Pancreas (tissue), 10 donors: Measurements from ENCODE around the gene DNMT1. TPM values are rescaled to one million over a fixed set of nuclear protein-coding genes. Genes with fewer than 3 reads are reported as not detected.

Source experiments
- ATAC-seq, 4 donors: fragments of 200-7000 bp; cut with Tn5 transposase; one replicate each; pipeline versions ENCODE4 v1.8.0 to v1.9.1; 2020; ENCODE audit warnings: mild to moderate bottlenecking in 4 of 4, moderate library complexity in 4 of 4
- DNase-seq, 6 donors: peaks; one replicate each; pipeline ENCODE4 v3.0.0-alpha.2; 2020
- FAIRE-seq: peaks from 2 replicates; lab custom pipeline; 2012; peaks lifted over from hg19 to GRCh38; lab: Jason Lieb, UNC
- H3K27ac ChIP-seq, 4 donors: fragments of 200-600 bp; sonication (generic); 1 replicate in 3 of 4; 2 replicates in 1 of 4; pipeline versions ENCODE4 v1.5.0 to v1.8.0; 2020
- H3K27me3 ChIP-seq, 4 donors: fragments of 200-600 bp; one replicate each; pipeline ENCODE4 v1.8.0; 2021
- H3K36me3 ChIP-seq, 3 donors: fragments of 200-600 bp; sonication (generic) in 1 of 3; one replicate each; pipeline versions ENCODE4 v1.5.0 to v1.8.0; 2020 to 2021
- H3K4me1 ChIP-seq, 3 donors: fragments of 200-600 bp; one replicate each; pipeline ENCODE4 v1.8.0; 2021
- H3K4me3 ChIP-seq, 4 donors: fragments of 200-600 bp; sonication (generic) in 2 of 4; one replicate each; pipeline versions ENCODE4 v1.5.0 to v1.8.0; 2020 to 2021
- H3K9me3 ChIP-seq, 4 donors: fragments of 200-600 bp; one replicate each; pipeline ENCODE4 v1.8.0; 2021
- CTCF ChIP-seq, 4 donors: fragments of 200-600 bp; sonication (generic) in 3 of 4; IDR thresholded peaks; one replicate each; pipeline versions ENCODE4 v1.5.0 to v1.8.0; 2021; ENCODE audit warnings: antibody characterized with exemption in 4 of 4
- WGBS, 2 donors: extraction: QIAGEN DNeasy Blood & Tissue Kit; methylation state at CpG; one replicate each; pipeline ENCODE4 v1.1.7; 2013; 5-methylcytosine and 5-hydroxymethylcytosine counted together
- intact Hi-C, 3 donors: fragments of 100-400 bp; cut with DNase I; formaldehyde crosslinking; loops; one replicate each; pipeline versions ENCODE4 v1.11.1 to v1.14.2; 2022
- polyA plus RNA-seq, 2 donors: library from polyadenylated mRNA; stranded (reverse); fragments of 200-250 nt; gene quantifications; one replicate each; pipeline ENCODE4 v1.2.3, GENCODE V29; 2013
- total RNA-seq, 6 donors: library from RNA; stranded (reverse); fragmentation: NEBNext Ultra II Directional in 4 of 6; extraction: Animal tissue kit (Norgen Biotek cat#: 25700) in 4 of 6; gene quantifications; one replicate each; pipeline versions ENCODE4 v1.2.1 to v1.2.4, GENCODE V29; 2021 to 2023
- donor health status: healthy with polysubstance abuse.
- donor health status: DM: no; HTN: no; CAD: no; lungs with moderate emphysema.
- donor health status: DM: no; HTN: no; CAD: no.
- donor health status: control.
- donor health status: control.
- donor health status: Bipolar disorder and iron deficiency.
- donor health status: DM: yes; HTN: yes; CAD: no.
- donor health status: DM: no; HTN: no; CAD: no.
- donor health status: DM: no; HTN: no; CAD: no.
- donor health status: DM: yes; HTN: yes; CAD: no.

DNMT1 gene
- total and polyA plus RNA-seq, 8 donors, result 11.4 to 28.7 (median 18.3) TPM

GRCh38 chr19:10092648-10093294, 102.0 kb downstream of the DNMT1 start:
- Histone ChIP-seq H3K9me3 (no peaks in the 10 kb centered on the region), H3K27me3 (no peaks in the 10 kb centered on the region), H3K4me3 (no peak overlapping the region), H3K4me1 (peaks cover 0 to 5% (median 0%) of the 10 kb centered on the region in 3 donors), H3K27ac (no peak overlapping the region), H3K36me3 (no peaks in the 10 kb centered on the region)
- intact Hi-C loops, result no loop called here
- WGBS, 2 donors, result 94 to 95% methylated on average over 9 of the region's 9 CpGs
- FAIRE-seq (no peak), ATAC-seq (no peak), DNase-seq (no peak)
- TF ChIP-seq CTCF (IDR thresholded peaks at IDR 0.05), result no peak

GRCh38 chr19:10091895-10092641, 102.7 kb downstream of the DNMT1 start:
- FAIRE-seq, result no peak
- ATAC-seq, result no peak
- Histone ChIP-seq H3K4me3 (no peak overlapping the region), H3K4me1 (peaks cover 0 to 5% (median 0%) of the 10 kb centered on the region in 3 donors), H3K36me3 (no peaks in the 10 kb centered on the region), H3K27ac (no peak overlapping the region), H3K9me3 (no peaks in the 10 kb centered on the region), H3K27me3 (no peaks in the 10 kb centered on the region)
- intact Hi-C loops, result no loop called here
- peak in 2 of 6 donors; percentile 46 to 48 for DNase-seq
- TF ChIP-seq CTCF (IDR thresholded peaks at IDR 0.05), result no peak
- 64 to 69% methylated on average over 13 of the region's 13 CpGs for WGBS, 2 donors

GRCh38 chr19:10091370-10091687, 103.4 kb downstream of the DNMT1 start:
- TF ChIP-seq CTCF (IDR thresholded peaks at IDR 0.05), result no peak
- H3K27me3 ChIP-seq, result no peaks in the 10 kb centered on the region
- ATAC-seq, result no peak
- H3K9me3 ChIP-seq, result no peaks in the 10 kb centered on the region
- no peak for FAIRE-seq
- H3K27ac ChIP-seq, result no peak overlapping the region
- 96 to 97% methylated on average over 14 to 17 of the region's 17 CpGs for WGBS, 2 donors
- peaks cover 0 to 1% (median 0%) of the 10 kb centered on the region in 3 donors for H3K4me1 ChIP-seq
- H3K36me3 ChIP-seq, result no peaks in the 10 kb centered on the region
- intact Hi-C loops, result no loop called here
- no peak overlapping the region for H3K4me3 ChIP-seq
- DNase-seq, result peak in 2 of 6 donors; percentile 47 to 75

GRCh38 chr19:10089801-10090375, 104.9 kb downstream of the DNMT1 start:
- no peak for FAIRE-seq
- intact Hi-C loops, result no loop called here
- no peak for ATAC-seq
- H3K27ac ChIP-seq, result no peak overlapping the region
- H3K36me3 ChIP-seq, result no peaks in the 10 kb centered on the region
- peak in 1 of 6 donors; percentile 44 for DNase-seq
- H3K27me3 ChIP-seq, result no peaks in the 10 kb centered on the region
- WGBS, 2 donors, result 89 to 92% methylated on average over 15 of the region's 15 CpGs
- H3K4me3 ChIP-seq, result no peak overlapping the region
- no peaks in the 10 kb centered on the region for H3K9me3 ChIP-seq
- no peak for TF ChIP-seq CTCF (IDR thresholded peaks at IDR 0.05)
- no peaks in the 10 kb centered on the region for H3K4me1 ChIP-seq
